Measurements from ENCODE around the gene TRPM4. TPM values are rescaled to one million over a fixed set of nuclear protein-coding genes. Genes with fewer than 3 reads are reported as not detected.

TRPM4 gene
- total and polyA plus RNA-seq, 2 of the 13 experiments (the other 11 are each of a cell fraction or from before 2014, with no cell fraction given) = 1.9 to 4.3 TPM

GRCh38 chr19:49135686-49136085 lies 21.9 kb upstream of the TRPM4 start:
- Histone ChIP-seq H3K4me1 (ENCODE audit: insufficient read depth, low read length) (no peaks in the 10 kb centered on the region), H3K79me2 (ENCODE audit: insufficient read depth, low read length) (no peaks in the 10 kb centered on the region), H4K20me1 (ENCODE audit: insufficient read depth, low read length) (no peaks in the 10 kb centered on the region), H3K9ac (ENCODE audit: insufficient read depth, low read depth, low read length) (no peak overlapping the region), H3K4me2 (ENCODE audit: low read depth, low read length) (no peak overlapping the region), H3K27me3 (ENCODE audit: control insufficient read depth in 1 of 2, insufficient read depth in 2 of 2, low read length in 2 of 2) (no peaks in the 10 kb centered on the region), H3K9me3 (ENCODE audit: low read length) (no peaks in the 10 kb centered on the region), H3K4me3 (replicated peaks in 1 of 3; ENCODE audit: insufficient read depth in 1 of 3, low read depth in 2 of 3, low read length in 3 of 3) (no peak overlapping the region), H3K36me3 (replicated peaks in 1 of 2; ENCODE audit: control insufficient read depth in 1 of 2, insufficient read depth in 2 of 2, low read length in 2 of 2) (peaks cover 3 to 5% of the 10 kb centered on the region in 2 experiments; a peak in 2 of 5 replicates), H2AFZ (ENCODE audit: low read length) (no peak overlapping the region), H3K27ac (ENCODE audit: extremely low read length, insufficient read depth, low read length) (no peak overlapping the region)
- intact Hi-C loops (cut with micrococcal nuclease; ENCODE audit: unreplicated experiment) = no loop called here
- ChIA-PET POLR2A (no interaction called here), CTCF (ENCODE audit: low intra/inter-chr PET ratio, low total read pairs) (no interaction called here)
- DNase-seq (ENCODE audit: low spot score) (no peak), ATAC-seq (no peak), FAIRE-seq (no peak)
- 95% methylated on average over 5 of the region's 5 CpGs for WGBS (ENCODE audit: low lambda C conversion rate)
- in situ Hi-C loops (cut with HindIII; ENCODE audit: extremely low pct_ligation_motif_present, low pct_unique_long_range_greater_than_20kb) = no loop called here
- no peak for TF ChIP-seq ZNF556 (CRISPR knock-in tag; IDR thresholded peaks at IDR 0.05; ENCODE audit: borderline replicate concordance)
- no peak for TF ChIP-seq ARID5B (CRISPR knock-in tag; IDR thresholded peaks at IDR 0.05)
- TF ChIP-seq GLI4 (CRISPR knock-in tag; IDR thresholded peaks at IDR 0.05; ENCODE audit: borderline replicate concordance) = no peak
- no peak for TF ChIP-seq TBX3 (IDR thresholded peaks at IDR 0.05; ENCODE audit: borderline replicate concordance)
- TF ChIP-seq RBAK (CRISPR knock-in tag; IDR thresholded peaks at IDR 0.05) = no peak
- no TSS peak for BruUV-seq (replicated peaks)

All from HepG2 (cell line).